NCI-H82 treated with DMSO at 0.1 percent for 48 hours (cell line): ENCODE data around the gene SIGLEC14.
A peak's percentile ranks its signal among the peaks of the same experiment; 100 is the strongest.

Experiments used
- DNase-seq: peaks from one replicate; lab custom pipeline; 2025; ENCODE audit not compliant: unreplicated experiment; lab: John Stamatoyannopoulos, UW

Gene SIGLEC14

GRCh38 chr19:51626675-51627074 lies 19.9 kb downstream of the SIGLEC14 start:
- DNase-seq: no peak

GRCh38 chr19:51621178-51621577 lies 25.4 kb downstream of the SIGLEC14 start:
- no peak for DNase-seq

GRCh38 chr19:51615991-51616390 lies 30.6 kb downstream of the SIGLEC14 start:
- no peak for DNase-seq

- DNase-seq: no peak
These were observed 31.8 kb downstream of the SIGLEC14 start for GRCh38 chr19:51614789-51615188.

- DNase-seq: no peak
These were observed 36.0 kb downstream of the SIGLEC14 start for GRCh38 chr19:51610576-51610975.

GRCh38 chr19:51607920-51608562 lies 38.6 kb downstream of the SIGLEC14 start:
- DNase-seq: no peak

- no peak for DNase-seq
These were observed 39.5 kb downstream of the SIGLEC14 start for GRCh38 chr19:51607077-51607476.

- no peak for DNase-seq
These were observed 44.3 kb downstream of the SIGLEC14 start for GRCh38 chr19:51602189-51602854.

- DNase-seq: no peak
These were observed 45.6 kb downstream of the SIGLEC14 start for GRCh38 chr19:51600940-51601580.

- no peak for DNase-seq
These were observed 47.5 kb downstream of the SIGLEC14 start for GRCh38 chr19:51599084-51599483.

GRCh38 chr19:51598159-51598915 lies 48.3 kb downstream of the SIGLEC14 start:
- DNase-seq: no peak

GRCh38 chr19:51595190-51596175 lies 51.1 kb downstream of the SIGLEC14 start:
- DNase-seq: no peak

GRCh38 chr19:51594774-51595109 lies 51.9 kb downstream of the SIGLEC14 start:
- no peak for DNase-seq

GRCh38 chr19:51593969-51594773 lies 52.5 kb downstream of the SIGLEC14 start:
- DNase-seq: peak; percentile 78

GRCh38 chr19:51593138-51593890 lies 53.3 kb downstream of the SIGLEC14 start:
- DNase-seq: no peak
